ENCODE measurements around the gene SMIM34.
"Not testable (repeated sequence)": the region's sequence is repeated elsewhere in the genome, so short reads cannot be mapped to it uniquely, and the experiment has no call there.

Gene SMIM34

DNA sequence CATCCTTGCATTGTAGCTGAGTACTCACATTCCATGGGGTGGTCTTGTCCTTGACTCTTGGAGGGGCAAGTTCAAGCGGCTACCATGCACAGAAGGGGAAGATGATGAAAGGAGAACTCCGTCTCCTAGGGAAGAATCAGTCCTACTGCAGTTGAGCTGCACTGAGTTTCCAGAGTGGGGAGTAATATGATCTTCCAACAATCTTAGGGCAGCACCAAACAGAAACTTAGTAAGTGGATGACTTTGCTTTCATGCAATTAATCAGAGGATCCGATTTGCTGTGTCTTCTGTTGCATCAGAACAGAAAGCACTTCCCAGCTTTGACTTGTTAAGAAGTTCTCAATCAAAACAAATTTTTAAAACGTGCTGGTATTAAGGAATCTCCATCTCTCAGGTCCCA lies at the start of gene SMIM34:
SMIM34 (minus strand) TSS at position 147 of the 400 bp plus-strand sequence; CDS start at position 35, 112 bp downstream.
- not testable (repeated sequence) for DNase-seq

- not testable (repeated sequence) for DNase-seq
These were observed 43.6 kb upstream of the SMIM34 start for GRCh38 chr21:34467333-34467732.

DNA sequence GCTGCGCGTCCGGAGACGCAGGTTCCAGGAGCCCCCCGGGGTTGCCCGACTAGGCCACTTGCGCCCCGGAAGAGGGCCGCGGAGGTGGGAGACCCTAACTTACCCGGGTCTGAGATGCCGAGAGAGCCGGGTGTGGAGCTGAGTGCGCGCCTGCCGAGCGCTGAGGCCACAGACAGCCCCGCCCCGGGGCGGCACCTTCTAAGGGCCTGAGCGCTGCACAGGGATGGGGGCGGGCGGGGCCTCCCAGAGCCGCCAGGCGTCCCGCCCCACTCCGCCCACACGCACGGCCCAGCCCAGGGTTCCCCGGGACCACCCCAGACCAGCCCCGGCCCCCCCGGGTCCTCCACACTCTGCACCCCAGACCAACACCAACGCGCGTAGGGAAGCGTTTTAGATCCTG lies 35.7 kb upstream of the SMIM34 start:
- DNase-seq: not testable (repeated sequence)

GRCh38 chr21:34458266-34458665 lies 34.5 kb upstream of the SMIM34 start:
- not testable (repeated sequence) for DNase-seq

- DNase-seq: not testable (repeated sequence)
These were observed 32.4 kb upstream of the SMIM34 start for GRCh38 chr21:34456180-34456579.

DNA sequence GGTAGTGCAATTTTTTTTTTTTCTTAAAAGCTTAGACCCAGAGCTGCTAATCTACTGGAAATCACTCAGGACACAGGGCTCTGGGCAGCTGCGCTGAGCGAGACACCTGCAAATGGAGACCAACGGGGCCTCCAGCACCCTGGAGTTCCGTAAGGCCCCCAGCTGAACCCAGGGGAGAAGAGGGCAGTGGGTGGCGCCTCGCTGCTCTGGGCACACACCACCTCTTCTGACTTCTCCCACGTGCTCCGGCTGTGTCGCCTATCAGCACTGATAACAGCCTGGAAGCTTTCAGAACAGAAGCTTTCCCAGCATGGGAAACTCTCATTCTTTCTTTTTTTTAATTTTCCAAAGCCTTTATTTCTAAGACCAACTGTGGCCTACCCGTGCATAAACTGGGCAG lies 31.9 kb upstream of the SMIM34 start:
- not testable (repeated sequence) for DNase-seq

DNA sequence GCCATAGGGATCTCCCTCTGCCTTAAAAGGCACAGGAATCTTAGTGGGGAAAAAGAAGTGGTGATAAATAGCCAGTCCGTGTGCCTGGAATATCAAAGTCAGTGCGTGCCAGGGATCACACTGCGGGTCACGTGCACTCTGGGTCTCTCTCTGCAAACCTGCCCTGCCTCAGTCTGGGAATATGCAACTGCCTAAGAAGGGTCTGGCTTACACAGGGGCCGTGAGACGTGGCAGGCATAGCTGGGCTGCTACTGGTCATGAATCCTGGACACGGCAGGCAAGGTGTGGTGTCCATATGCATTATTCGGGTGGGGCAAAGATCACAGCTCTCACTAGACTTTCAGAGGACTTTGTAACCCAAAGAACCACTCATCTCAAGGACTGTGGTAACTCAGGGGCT lies 23.3 kb upstream of the SMIM34 start:
- DNase-seq: not testable (repeated sequence)

DNA sequence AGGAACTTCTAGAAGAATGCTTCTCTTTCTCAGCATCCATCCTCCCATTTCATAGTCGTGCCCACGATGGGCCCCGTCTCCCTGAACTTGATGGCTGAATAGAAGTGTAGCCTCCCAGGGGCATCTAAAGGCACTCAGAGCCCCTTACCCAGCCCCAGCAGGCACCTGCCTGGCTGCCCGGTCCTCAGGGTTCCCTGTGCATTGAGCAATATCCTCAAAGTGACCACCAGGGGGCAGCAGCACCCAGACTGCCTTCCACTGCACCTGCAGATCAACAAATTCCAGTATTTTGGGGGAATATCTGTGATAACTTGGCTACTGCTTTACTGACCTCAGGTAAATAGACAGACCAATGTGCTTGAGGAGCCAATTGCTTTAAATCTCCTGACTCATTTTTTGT lies 19.7 kb upstream of the SMIM34 start:
- DNase-seq: not testable (repeated sequence)

- not testable (repeated sequence) for DNase-seq
These were observed 6.0 kb upstream of the SMIM34 start for GRCh38 chr21:34429710-34430109.

DNA sequence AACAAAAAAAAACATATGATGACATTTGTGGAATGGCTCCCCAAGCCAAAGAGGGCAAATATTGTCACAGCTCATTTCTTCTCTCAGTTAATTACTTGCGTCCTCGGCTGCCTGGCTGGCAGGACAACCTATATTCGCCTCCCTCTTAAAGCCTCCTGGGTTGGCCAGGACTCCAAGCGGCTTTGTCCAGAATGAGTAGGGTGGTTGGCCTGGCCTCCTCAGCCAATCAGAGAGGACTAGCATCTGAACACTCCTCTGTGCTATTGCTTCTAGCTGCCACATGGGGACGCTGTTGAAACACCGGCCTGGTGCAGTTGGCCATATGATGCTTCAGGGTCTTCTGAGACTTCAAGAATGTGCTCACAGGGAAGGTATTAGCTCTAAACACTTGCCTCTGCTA lies 4.7 kb upstream of the SMIM34 start:
- not testable (repeated sequence) for DNase-seq

DNA sequence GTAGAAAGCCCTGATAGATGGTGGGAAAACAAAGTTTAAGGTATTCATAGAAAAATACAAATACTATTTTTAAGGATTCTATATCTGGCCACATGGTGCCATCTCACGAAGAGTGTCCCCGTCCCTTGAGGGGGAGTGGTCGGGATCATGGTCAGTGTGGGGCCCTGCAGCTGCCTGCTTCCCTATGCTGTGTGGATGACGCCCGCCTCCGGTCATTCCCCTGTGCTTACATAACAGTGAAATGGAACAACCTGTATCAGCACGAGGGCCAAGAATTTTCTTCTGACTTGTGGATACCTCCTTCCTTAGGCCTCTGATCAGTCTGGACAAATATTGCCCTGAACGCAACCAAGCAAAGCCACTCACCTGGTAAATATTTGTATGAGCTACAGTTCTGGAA lies 3.6 kb upstream of the SMIM34 start:
- DNase-seq: not testable (repeated sequence)

- DNase-seq: not testable (repeated sequence)
These were observed 6.2 kb downstream of the SMIM34 start for GRCh38 chr21:34417448-34418077.

- DNase-seq: not testable (repeated sequence)
These were observed 16.5 kb downstream of the SMIM34 start for GRCh38 chr21:34407294-34407693.

GRCh38 chr21:34406676-34407075 lies 17.1 kb downstream of the SMIM34 start:
- DNase-seq: not testable (repeated sequence)

DNA sequence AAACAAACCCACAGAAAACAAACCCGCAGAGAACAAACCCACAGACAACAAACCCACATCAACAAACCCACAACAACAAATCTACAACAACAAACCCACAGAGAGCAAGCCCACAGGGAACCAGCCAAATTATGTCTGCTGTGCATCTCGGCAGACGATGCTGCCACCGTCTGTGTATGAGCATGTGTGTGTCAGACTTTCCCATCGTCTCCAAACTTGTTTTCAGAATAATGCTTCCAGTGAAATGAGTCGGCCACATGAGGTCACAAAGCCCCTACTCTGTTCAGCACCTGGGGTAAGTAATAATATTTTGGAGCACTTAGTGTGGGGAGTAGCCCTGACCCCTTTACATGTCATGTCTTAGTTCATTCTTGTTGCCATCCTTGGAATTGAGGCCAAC lies 17.6 kb downstream of the SMIM34 start:
- not testable (repeated sequence) for DNase-seq

GRCh38 chr21:34405686-34406085 lies 18.1 kb downstream of the SMIM34 start:
- DNase-seq: not testable (repeated sequence)

GRCh38 chr21:34404742-34405141 lies 19.0 kb downstream of the SMIM34 start:
- not testable (repeated sequence) for DNase-seq

DNA sequence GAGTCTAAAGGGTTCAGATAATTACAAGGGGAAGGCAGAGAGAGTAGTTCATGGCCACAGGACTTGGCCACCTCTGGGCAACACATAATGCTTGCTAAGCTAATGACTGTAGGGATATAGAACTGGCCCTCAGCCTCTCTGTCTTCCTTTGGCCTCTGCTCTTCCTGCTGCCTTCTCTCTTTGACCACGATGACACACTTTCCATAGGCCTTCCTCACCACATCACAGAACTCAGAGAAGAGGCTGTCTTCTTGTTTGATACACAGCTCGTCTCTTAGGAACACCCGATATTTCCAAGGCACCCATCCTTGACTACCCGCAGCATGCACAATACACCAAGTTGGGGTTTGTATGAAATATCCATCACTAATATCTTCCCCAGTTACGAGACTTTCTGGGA lies 23.2 kb downstream of the SMIM34 start:
- DNase-seq: not testable (repeated sequence)

DNA sequence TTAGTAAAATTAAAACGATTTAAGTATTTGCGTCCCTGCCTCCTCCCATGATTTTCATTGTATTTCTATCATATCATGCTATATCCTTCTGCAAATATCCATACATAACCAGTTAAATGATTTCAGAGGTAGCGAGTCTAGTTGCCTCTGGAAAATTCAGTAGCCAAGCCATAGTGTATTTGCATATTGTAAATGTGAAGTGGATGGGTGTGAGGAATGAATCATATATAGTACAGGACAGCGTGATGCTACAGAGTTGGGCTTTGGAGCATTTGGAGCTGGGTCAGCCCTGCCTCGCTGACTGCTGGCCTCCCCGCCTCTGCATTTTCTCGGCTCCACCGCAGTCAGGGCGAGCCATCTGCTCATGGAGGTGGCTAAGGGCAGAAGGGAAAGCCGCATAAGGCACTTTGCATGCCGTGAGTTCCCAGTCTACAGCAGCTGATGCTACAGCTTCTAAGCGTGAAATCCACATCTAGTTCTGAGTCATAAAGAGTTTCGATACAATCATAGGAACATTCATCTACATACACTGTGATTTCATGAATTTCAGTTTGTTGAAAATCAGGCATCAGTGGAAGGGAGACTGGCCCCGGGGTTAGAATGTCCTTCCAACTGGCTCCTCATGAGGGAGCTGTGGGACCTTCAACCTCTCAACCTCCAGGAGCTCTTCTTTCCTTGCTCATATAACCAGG lies 39.9 kb downstream of the SMIM34 start:
- DNase-seq: not testable (repeated sequence)

DNA sequence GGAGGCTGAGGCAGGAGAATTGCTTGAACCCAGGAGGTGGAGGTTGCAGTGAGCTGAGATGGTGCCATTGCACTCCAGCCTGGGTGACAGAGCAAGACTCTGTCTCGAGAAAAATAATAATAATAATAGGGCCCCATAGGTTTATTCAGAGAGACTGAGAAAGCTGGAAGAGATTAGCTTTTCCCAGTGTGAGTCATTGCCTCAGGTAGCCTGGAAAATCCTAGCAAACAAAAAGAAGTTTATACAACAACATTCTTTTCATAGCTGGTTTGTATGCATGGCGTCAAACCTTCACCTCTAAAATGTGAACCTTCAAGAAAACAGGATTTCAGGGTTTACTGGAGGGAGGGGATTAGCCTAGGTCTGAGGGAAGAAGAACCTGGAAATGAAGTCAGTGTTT lies 40.6 kb downstream of the SMIM34 start:
- DNase-seq: not testable (repeated sequence)

DNA sequence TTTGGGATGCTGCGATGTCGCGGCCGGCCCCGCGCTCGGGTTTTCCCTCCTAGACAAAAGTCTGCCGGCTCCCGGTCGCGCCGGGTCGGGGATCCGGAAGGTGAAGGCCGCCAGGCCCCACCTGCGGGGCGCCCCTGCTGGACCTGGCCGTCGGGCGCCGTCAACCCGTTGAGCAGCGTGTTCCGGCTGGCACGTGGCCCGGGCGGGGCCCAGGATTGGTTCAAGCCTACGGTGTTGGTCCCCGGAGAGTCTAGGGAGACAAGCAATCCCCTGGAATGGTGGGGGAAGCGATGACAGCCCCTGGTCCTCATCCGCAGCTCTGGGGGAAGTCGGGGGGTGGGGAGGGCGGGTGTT lies 48.2 kb downstream of the SMIM34 start:
- not testable (repeated sequence) for DNase-seq

GRCh38 chr21:34374940-34375618 lies 48.7 kb downstream of the SMIM34 start, which contains the start of gene SMIM11:
TSS of gene SMIM11 (plus strand) at chr21:34375507. CDS start at chr21:34379505, 3,998 bp downstream.
- DNase-seq: not testable (repeated sequence)

GRCh38 chr21:34374462-34374861 lies 49.3 kb downstream of the SMIM34 start:
- not testable (repeated sequence) for DNase-seq

- peak; percentile 35 for DNase-seq
These were observed 51.4 kb downstream of the SMIM34 start for GRCh38 chr21:34372321-34372720.

Data from activated CD8-positive, alpha-beta memory T cell treated with anti-CD3 and anti-CD28 coated beads for 24 hours (primary cell).